SW480 (cell line): Measurements from ENCODE around the gene ACAP3.

Experiments
- DNase-seq: peaks from one replicate; pipeline ENCODE4 v3.0.0-alpha.2; 2016; ENCODE audit warnings: low spot score

The ACAP3 gene

DNA sequence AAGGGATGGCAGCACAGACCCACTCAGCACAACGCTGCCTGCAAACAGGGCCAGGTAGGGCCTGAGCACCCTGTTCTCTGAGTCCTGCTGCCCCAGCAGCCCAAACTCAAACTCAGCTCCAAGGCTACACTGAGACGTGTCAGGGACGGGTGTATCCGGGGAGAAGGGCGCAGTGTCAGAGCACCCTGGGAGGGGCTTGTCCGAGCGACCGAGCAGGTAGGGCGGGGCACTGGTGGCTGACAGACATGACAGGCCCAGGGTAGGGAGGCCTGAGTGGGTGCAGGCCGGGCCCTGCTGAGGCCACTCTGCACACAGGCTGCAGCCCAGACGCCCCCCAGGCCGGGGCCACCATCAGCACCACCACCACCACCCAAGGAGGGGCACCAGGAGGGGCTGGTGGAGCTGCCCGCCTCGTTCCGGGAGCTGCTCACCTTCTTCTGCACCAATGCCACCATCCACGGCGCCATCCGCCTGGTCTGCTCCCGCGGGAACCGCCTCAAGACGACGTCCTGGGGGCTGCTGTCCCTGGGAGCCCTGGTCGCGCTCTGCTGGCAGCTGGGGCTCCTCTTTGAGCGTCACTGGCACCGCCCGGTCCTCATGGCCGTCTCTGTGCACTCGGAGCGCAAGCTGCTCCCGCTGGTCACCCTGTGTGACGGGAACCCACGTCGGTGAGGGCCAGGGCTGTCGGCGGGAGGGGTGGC is 22.0 kb downstream of the ACAP3 start:
- no peak for DNase-seq

DNA sequence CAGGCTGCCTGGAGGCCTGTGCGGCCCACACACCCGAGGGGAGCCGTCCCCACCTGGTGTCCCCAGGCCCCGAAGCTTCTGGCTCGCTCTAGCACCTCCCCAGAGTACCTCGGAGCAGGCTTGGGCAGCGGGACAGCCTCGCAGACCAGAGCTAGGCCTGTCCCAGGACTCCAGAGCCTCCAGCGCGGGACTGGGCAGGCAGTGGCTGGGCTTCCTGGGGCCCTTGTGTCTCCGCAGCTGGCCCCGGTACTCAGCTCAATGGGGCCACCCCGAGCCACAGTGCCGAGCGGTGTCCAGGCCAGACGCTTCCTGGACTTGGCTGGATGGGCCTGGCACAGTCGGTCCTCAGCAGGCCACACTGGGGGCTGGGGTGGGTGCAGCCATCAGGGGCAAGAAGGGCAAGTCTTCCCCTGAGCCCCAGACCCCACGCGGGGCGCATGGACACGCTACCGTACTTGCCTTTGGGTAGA is 22.6 kb downstream of the ACAP3 start:
- no peak for DNase-seq

DNA sequence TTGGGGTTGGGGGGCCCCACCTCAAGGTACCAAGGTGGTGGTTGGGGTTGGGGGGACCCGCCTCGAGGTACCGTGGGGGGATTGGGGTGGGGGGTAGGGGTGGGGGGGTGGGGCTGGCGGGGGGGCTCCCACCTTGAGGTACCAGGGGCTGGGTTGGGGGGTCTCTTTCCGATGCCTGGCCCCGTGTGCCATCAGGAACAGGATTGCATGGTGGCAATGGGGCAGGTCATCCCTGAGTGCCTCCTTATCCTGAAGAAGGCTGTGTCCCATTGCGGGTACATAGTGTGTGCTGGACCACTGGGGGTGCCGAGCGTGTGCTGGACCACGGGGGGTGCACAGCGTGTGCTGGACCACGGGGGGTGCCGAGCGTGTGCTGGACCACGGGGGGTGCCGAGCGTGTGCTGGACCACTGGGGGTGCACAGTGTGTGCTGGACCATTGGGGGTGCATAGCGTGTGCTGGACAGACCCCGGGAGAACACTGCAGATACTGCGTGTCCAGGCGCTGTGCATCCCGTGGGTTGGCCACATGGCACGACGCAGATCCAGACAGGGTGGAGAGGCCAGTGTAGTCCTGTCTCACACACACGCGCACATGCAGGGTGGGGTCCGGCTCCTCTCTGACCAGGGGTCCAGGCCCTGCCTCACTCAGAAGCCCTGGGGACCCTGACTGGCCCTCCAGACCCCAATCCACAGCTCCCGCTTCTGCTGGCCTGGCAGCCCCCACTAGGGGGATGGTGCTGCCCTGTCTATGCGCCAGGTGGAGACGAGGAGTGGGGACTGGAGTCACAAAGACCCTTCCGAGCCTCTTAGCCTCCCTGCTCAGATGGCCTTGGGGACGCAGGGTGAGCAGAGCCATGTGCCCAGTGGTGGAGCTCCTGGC is 23.3 kb downstream of the ACAP3 start:
- DNase-seq: no peak

DNA sequence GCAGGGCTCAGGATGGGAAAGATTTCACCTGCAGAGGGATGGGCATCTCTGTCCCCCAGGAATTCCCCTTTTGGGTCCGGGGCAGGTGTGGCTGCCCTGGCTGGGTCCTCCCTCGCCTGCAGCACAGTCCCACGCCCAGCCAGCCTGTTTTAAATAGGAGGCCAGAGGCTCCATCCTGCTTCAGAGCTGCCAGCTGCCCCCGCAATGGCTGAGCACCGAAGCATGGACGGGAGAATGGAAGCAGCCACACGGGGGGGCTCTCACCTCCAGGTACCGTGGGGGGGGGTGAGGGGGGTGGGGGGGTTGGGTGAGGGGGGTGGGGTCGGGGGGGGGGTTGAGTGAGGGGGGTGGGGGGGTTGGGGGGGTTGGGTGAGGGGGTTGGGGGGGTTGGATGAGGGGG is 23.9 kb downstream of the ACAP3 start:
- peak; percentile 43 for DNase-seq

DNA sequence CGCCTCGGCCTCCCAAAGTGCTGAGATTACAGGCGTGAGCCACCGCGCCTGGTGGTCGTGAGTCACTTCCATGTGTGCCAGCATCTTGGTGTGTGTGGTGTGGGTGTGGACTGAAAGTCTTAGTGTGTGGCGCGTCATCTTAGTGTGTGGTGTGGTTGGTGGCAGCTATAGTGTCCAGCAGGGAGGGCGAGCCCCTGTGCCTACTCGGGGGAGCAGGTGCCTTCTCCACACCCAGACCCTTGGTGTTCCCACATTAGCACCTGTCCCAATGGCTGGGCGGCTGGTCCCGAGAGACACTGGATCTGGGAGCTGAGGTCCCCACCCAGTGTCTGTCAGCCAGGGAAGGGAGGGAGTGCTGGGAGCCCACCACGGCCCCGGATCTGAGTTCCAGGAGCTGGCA is 24.7 kb downstream of the ACAP3 start:
- DNase-seq: peak; percentile 36

DNA sequence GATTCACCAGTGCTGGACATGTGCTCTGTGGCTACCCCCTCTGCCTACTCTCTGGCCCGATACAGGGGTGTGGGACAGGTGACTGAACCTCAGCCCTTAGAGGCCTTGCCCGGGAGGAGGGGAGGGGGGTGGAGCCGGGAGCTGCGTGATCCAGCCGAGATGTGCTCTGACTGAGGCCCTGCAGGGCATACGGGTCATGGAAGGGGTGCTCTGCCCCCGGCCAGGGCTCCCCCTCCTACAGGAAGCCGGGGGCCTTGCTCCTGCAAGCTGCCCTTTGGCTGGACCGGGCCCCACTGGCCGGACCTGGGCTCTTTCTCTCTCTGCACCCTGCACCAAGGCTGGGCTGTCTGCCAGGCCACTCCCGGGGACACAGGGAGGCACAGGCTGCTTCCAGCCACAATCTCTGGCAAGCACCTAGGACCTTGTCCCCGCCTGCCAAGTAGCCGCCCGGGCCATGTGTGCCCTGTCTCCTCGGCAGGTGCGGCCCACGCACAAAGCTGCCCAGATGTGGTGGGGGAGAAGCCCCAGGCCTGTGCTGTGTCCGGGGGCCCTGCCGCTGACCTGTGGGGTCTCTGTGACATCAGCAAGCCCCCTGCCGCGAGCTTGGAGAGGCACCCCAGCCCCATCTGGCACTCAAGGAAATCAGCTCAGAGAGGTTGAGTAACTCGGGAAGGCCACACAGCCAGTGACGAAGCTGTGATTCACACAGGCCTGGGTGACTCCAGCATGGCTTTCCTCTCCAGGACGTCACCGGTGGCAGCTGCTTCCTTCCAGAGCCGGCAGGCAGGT is 26.0 kb downstream of the ACAP3 start:
- DNase-seq: no peak

DNA sequence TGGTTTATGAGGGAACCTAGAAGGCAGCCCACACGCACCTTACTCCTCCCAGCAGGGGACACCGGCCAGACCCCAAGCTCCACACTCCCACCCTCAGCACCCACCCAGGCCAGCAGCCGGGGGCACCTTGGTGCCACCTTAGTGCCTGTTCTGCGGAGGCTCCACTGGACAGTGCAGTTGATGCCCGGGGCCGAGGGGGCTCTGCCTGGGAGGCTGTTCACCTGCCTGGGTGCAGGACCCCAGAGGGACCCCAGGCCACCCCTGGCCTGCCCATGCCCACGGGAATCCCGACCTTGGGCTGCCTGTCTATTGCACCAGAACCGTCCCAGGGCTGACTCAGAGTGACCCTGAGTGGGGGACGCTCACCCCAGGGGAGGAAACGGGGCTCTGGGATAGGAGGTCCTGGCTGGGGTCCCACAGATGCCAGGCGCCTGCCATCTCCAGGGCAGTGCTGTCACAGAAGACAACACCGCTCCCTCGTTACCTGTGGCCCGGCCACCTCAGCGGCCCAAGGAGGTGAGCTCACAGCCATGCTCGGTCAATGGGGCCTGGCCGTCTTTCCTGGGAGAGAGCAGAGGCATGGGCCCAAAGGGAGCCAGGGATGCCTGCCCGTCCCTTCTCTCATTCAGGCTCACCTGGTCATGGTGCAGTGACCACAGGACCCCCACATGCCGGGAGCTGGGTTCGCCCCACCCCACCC is 26.8 kb downstream of the ACAP3 start:
- DNase-seq: no peak

DNA sequence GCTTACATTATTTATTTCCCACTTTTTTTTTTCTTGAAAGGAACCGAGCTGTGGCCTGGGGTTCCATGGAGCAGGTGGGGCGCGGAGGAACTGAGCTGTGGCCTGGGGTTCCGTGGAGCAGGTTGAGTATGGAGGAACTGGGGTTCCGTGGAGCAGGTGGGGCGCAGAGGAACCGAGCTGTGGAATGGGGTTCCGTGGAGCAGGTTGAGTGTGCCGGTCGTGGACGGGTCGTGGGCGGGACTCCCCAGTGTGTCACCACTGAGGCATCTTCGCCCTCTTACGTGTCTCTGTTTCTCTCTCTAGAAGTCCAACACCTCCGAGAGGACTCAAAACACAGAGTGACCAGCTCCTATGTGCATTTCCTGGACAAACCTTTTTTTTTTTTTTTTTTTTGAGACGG is 28.7 kb downstream of the ACAP3 start:
- DNase-seq: no peak

DNA sequence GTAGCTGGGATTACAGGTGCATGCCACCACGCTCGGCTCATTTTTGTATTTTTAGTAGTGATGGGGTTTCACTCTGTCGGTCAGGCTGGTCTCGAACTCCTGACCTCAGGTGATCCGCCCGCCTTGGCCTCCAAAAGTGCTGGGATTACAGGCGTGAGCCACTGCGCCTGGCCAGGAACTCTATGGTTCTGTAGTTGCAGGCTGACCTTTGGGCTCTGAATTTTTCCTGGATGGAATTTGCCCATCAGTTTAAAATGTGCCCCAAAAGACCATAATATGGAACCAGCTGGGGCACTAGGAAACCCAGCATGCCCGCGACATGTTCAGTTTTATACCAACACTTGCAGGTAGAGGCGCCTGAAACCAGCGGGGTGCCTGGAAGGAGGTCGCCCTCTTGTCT is 29.1 kb downstream of the ACAP3 start:
- DNase-seq: no peak

DNA sequence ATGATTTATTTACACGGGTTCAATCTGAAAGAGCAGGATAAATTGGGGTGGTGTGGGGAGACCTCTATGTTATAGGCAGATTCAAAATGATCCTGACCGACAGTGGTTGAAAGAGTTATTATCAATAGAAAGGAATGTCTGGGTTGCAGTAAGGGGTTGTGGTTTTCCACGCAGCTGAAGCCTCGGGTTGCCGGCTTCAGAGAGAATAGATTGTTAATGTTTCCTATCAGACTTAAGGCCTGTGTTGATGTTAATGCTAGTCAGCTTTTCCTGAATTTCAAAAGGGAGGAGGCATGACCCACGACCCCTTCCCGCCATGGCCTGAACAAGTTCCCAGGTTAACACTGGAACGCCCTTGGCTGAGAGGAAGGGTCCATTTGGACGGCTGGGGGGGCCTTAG is 31.9 kb downstream of the ACAP3 start:
- DNase-seq: no peak

DNA sequence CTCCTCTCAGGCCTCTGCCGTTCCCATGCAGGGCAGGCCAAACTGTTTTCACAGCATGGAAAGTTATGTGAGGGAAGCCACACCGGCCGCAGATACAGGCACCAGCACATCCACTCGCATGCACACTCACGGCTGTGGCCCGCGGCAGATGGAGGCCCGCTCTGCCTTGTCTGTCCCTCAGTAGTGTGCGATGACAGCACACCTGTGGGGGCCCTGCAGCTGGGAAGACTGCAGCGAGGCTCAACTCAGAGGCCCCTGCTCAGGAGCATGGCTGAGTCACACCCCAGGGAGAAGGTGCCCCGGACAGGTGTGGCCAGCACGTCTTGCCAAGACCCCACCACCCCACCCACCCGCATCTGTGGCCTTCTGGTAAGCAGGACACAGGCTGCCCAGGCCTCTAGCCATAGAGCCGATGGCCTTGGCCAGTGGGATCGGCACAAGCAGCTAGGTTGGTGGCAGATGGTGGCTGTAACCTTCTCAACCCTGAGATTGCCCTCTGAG is 32.7 kb downstream of the ACAP3 start:
- DNase-seq: no peak

DNA sequence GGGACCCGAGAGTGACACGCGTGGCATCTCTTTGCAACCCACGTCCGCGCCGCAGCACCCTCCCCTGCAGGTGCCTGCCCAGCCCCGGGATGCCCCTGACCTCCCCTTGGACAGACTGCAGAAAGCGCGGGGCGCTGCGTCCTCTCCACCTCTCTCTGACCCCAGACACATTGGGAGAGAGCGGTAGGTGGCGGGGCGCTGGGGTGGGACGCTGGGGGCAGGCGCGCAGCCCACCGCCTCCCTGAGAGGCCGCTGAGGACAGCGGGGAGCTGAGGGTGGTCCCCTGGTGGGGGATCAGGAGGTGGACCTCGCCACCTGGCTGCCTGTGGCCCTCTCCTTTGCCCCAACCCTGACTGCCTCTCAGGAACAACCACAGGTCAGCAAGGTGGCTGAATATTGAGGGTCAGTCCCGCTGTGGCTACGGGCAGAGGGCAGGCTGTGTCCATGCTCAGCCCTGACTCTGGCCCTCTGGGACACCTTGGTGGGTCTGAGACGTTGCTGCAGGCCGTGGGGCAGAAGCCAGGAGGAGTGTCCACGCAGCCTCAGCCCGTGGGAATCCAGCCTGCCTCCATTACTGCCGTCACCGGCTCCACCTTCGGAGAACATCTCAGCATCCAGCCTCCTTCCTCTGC is 33.3 kb downstream of the ACAP3 start:
- DNase-seq: no peak

DNA sequence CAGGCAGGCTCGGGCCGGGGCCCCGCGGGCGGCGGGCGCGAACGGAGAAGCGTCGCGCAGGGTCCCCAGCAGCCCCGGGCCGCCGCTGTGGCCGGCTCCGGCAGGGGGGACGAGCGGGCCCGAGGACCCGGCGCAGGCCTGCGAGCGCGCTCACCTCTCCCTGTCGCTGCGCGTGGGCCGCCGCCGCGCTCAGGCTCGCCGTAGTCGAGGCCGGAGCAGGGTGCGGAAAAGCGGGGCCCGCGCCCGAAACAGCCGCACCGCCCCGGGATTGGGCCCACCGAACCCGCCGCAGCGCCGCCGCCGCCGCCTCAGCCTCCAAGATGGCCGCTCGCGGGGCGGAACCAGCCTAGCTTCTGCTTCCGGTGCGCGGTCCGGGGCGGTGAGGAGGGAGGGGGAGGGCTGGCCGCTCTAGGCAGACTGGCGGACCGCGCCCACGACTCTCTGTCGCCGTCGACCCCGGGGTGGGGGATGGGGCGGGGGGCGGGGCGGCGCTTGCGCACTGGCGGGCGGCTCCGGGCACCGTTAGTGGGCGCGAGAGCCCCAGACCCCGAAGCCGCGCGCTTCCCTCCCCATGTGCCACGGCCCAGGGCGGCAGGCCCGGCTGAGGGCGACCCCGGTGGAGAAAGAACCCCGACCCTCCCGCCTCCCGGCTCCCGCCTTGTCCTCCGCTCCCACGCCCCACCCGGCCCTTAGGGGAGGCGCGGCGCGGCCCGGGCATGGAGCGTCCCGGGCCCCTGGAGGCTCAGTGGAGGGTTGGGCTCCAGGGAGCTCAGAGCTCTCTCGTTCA is 34.0 kb downstream of the ACAP3 start, which contains the start of gene UBE2J2:
UBE2J2 (minus strand) TSS at position 343 of the 787 bp plus-strand sequence. CDS start 5,862 bp downstream, outside the sequence.
- peak; percentile 90 for DNase-seq

DNA sequence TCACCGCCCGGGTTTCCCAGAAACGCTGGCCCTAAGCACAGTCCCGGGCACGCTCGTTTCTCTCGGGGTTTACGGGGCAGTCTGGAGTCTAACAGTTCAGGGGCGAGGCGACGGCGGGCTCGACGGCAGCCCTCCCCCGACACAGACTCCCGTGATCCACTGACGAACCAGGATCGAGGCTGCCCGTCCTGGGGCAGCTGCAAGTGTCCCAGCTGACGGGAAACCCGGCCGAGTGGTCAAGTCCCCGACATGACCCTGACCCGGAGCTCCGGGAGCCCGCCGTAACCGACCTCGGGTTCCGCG is 34.6 kb downstream of the ACAP3 start:
- no peak for DNase-seq

DNA sequence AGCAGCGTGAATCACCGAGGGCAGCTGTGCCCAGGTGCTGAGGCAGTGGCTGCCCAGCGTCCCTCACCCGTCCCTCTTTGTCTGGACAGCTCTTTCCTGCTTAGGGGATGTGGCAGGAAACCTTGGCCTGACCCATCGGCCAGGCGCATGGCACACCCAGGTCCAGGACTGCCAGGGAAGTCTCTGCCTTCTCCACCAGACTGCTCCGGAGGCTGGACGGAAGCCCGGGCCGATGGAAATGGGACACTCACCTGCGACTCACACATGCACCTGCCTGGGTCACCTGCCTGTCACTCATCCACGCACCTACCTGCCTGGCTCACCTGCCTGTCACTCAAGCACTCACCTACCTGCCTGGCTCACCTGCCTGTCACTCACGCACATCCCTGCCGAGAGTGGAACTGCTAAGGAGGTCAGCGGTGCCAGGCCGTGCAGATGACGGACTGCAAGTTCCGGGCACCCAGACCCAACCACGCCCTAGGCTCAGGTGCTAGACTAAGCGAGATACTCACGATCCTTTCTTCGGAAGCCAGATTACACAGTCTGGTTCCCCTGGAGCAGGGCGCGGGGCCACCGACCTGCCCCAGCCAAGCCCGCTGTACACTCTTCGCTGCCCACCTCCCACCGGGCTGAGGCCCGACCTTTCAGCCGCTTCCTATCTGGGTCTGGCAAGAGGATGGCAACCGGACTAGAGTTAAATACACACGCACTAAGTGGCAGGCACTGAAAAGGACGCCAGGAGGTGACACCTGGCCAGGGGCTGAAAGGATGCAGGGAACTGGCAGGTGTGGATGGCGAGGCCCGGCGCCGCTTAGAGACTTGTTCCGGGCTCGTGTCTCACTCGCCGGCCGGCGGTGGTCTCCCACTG is 35.2 kb downstream of the ACAP3 start:
- DNase-seq: peak; percentile 62

DNA sequence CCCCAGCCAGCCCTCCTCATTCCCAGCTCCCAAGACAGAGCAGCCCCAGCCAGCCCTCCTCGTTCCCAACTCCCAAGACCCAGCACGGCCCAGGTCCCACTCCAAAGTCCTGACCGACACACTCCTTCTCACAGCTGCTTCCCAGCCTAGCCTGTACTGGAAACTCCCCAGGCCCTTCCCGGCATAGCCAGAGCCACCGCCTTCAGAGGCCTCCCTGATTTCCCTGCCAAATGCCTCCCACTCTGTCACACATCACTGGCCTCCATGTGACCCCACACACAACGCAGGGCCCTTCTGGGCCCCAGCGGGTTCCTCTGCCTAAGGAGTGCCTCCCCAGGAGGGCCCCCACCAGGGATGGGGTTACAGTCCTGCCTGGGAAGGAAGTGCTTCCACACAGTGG is 36.9 kb downstream of the ACAP3 start:
- DNase-seq: no peak

DNA sequence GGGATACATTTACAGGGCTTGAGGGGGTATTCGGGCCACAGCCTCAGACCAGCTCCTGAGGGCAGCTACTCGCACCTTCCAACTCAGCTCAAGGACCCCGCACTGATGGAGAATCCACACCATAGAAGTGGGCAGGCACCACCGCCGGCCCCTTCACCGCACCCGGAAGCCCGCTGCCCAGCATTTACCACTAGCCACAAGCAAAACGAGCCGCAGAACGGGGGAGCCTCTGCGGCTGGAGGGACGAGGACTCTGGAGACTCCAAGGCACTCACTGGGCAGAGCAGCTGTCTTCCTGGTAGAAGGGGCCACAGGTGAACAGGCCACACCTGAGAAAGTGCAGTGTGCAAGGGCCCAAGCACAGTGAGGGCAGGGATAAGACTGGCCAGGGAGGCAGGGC is 39.4 kb downstream of the ACAP3 start:
- no peak for DNase-seq

DNA sequence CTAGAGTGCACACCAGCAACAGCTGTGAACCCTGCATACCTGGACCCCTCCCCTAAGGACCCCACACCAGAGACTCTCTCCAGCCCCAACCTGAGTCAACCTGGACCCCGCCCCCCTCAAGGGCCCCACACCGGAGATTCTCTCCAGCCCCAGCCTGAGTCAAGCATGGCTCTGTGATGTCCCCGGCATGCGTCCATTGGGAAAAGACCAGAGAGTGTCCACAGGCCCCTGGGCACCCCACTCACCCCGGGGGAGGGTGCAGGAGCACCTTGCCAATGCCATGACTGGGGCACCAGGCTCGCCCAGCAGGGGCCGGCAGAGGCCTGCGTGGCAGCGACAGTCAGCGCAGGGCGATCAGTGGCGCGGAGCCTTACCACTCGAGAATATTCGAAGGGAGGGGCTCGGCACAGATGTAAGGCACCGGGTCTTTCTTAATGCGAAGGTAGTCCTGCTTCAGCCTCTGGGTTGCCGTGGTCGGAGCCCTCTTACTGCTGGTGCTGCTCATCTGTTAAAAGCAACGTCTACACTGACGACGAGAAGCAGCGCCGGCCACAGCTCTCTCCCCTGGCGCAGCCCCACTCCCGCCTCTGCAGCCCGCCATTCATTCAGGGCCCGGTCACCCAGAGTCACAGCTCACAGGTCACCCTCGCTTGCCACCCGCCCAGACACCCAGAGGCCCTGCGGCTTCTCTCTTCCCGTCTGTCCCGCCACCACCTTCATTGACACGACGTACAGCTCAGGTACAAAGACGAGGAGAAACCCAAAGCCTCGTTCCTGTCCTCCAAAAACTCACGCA is 40.0 kb downstream of the ACAP3 start:
- no peak for DNase-seq

DNA sequence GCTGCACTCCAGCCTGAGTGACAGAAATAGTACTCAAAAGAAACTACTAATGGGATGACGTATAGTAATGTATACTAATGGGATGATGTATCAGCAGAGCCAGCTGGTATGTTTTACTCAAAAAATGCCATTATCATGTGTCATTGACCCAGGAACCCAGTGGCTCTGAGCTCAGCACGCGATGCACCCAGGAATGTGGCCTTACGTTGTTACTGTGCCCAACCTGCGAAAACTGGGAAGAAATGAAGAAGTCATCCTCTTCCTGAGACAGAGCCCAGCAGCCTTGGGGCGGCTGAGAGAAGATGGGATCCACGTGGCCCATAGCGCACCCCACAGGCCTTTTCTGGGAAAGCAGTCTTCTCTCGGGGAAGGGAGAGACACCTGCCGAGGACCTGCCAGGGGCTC is 42.9 kb downstream of the ACAP3 start:
- peak; percentile 72 for DNase-seq
